Testis (tissue), 5 donors: Measurements from ENCODE around the gene PPARG. TPM values are rescaled to one million over a fixed set of nuclear protein-coding genes. Genes with fewer than 3 reads are reported as not detected.

ENCODE experiments used
- DNase-seq: peaks from one replicate; pipeline ENCODE4 v3.0.0-alpha.2; 2019
- H3K27ac ChIP-seq, 2 donors: fragments of 200-600 bp; sonication (generic); one replicate each; pipeline ENCODE4 v1.5.1; 2019
- H3K27me3 ChIP-seq: fragments of 200-600 bp; sonication (generic); one replicate; pipeline ENCODE4 v1.5.1; 2019
- H3K36me3 ChIP-seq: fragments of 200-600 bp; sonication (generic); one replicate; pipeline ENCODE4 v1.5.1; 2017; ENCODE audit warnings: low read depth; ENCODE audit errors: missing control alignments
- H3K4me1 ChIP-seq: fragments of 200-600 bp; sonication (generic); one replicate; pipeline ENCODE4 v1.5.1; 2019
- H3K4me3 ChIP-seq, 2 donors: fragments of 200-600 bp; sonication (generic); one replicate each; pipeline ENCODE4 v1.5.1; 2017 to 2019
- H3K9me3 ChIP-seq: fragments of 200-600 bp; sonication (generic); one replicate; pipeline ENCODE4 v1.5.1; 2017
- POLR2A ChIP-seq: fragments of 450-650 bp; IDR thresholded peaks from one replicate; pipeline ENCODE4 v1.6.1; 2017; ENCODE audit warnings: antibody characterized with exemption, mild to moderate bottlenecking, moderate library complexity
- WGBS, 2 donors: methylation state at CpG; one replicate each; pipeline ENCODE4 v1.1.5; 2018; 5-methylcytosine and 5-hydroxymethylcytosine counted together
- intact Hi-C: fragments of 100-400 bp; cut with DNase I; formaldehyde crosslinking; loops from one replicate; pipeline ENCODE4 v1.15.1; 2023; ENCODE audit warnings: low total_unique reads
- long read RNA-seq, 2 donors: transcript quantifications; one replicate each; lab custom pipeline, GENCODE V29; 2026
- polyA plus RNA-seq: library from polyadenylated mRNA; stranded (reverse); fragments of 350-450 nt; fragmentation: Illumina TruSeq; extraction: RNeasy Lipid Tissue Mini Kit (QIAGEN cat#74804); gene quantifications from one replicate; pipeline ENCODE4 v1.2.3, GENCODE V29; 2014; ENCODE audit warnings: low read depth, low replicate concordance; ENCODE audit not compliant: insufficient read depth
- total RNA-seq, 2 donors: library from RNA; depleted of rRNA; stranded (reverse); fragments of >200 nt; gene quantifications; one replicate each; pipeline ENCODE4 v1.2.3, GENCODE V29; 2016
- TF ChIP-seq, protein P1 (sequence below), 3 experiments: fragments of 450-650 bp in 2 of 3; fragments of 200-600 bp in 1 of 3; sonication (generic) in 1 of 3; IDR thresholded peaks; one replicate each; pipeline ENCODE4 v1.5.1; 2016 to 2019; ENCODE audit warnings: antibody characterized with exemption in 3 of 3, mild to moderate bottlenecking in 2 of 3, moderate library complexity in 1 of 3

The PPARG gene
- total RNA-seq (10 to 100 TPM; 17.6 to 18.7 TPM), polyA plus RNA-seq (12.1 TPM)
- long read RNA-seq, donor 1, partial matches to known transcripts = 0 of 1 reads
- long read RNA-seq, donor 1, other reads (novel, unspliced or antisense) = 0 of 1 reads
- long read RNA-seq, donor 2, partial matches to known transcripts = 0 of 2 reads
- long read RNA-seq, donor 2, other reads (novel, unspliced or antisense) = 0 of 2 reads

DNA sequence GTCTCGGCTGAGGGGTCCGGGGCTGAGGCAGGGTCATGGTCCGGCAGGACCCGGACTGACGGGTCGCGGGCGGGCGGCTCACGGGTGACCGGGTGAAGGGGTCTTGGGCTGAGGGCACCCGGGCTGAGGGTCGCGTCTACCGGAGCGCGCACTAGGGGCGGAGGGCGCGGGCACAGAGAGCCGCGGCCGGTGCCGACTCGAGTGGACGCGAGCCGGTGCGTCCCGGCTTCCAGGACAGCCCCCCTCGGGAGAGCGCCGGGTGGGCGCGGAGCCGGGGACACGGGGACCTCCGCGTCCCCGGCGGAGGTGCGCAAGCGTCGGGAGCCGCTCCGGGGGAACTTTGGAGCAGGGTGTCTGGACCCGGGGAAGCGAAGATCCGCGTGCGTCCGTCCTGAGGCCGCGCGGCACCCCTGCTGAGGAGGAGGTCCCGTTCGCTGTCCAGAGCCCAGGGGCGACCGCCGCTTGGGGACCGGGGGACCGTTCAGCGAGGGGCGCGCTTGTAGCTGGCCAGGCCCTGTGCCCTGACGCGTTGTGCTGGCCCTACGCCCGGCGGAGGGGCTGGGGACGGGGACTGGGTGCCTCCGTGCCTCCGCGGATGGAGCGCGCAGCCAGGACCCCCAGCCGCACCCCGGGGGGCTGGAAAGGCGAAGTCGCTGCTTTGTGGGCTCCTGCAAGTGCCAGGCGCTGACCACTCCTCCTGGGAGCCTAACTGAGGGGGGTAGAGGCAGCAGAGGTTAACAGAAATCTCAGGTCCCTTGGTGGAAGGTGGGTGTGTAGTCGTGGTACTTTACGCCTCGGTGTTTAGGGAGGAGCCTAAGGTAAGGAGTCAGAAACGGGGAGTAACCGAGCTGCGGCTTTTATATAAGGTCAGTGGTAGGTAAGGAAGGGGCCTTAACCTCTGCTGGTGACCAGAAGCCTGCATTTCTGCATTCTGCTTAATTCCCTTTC is at the start of gene PPARG:
Gene PPARG, plus strand, starts transcription at position 889 of the 948 bp plus-strand sequence. CDS start 90,642 bp downstream, outside the sequence.
- WGBS, 2 donors = 1 to 3% methylated on average over 15 to 70 of the region's 87 CpGs
- H3K4me1 ChIP-seq = no peaks in the 10 kb centered on the region
- H3K4me3 ChIP-seq = peak within 1 kb of the TSS; percentile 71 to 75
- H3K36me3 ChIP-seq = no peaks in the 10 kb centered on the region
- no peaks in the 10 kb centered on the region for H3K27me3 ChIP-seq
- peak within 1 kb of the TSS; percentile 69 to 84 for H3K27ac ChIP-seq
- DNase-seq = peak; percentile 34
- intact Hi-C loops = no loop called here
- TF ChIP-seq POLR2A = no peak
- H3K9me3 ChIP-seq = no peaks in the 10 kb centered on the region

DNA sequence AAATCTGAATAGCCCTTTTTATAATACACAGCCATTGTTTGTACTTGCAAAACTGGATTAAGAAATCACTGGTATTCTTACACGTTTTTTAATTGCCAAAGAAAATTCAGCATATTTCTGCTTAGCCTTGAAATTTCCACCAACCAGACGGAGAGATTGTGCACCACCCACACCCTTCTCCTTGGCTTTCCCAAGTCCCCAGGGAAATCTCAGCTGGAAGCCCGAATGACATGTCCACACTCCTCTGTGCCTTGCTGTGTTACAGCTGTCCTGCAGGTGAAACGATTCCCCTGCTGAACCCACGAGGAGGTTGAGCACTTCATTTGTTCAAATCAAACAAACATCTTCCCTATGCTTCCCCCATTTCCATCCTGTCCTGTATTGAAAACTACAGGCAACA is 49.6 kb upstream of the PPARG start:
- intact Hi-C loops = no loop called here
- Histone ChIP-seq H3K27ac (no peak overlapping the region), H3K4me1 (no peaks in the 10 kb centered on the region), H3K4me3 (no peak overlapping the region), H3K27me3 (no peaks in the 10 kb centered on the region), H3K36me3 (no peaks in the 10 kb centered on the region), H3K9me3 (no peaks in the 10 kb centered on the region)
- DNase-seq = no peak
- no peak for TF ChIP-seq POLR2A
- TF ChIP-seq, protein P1, sequence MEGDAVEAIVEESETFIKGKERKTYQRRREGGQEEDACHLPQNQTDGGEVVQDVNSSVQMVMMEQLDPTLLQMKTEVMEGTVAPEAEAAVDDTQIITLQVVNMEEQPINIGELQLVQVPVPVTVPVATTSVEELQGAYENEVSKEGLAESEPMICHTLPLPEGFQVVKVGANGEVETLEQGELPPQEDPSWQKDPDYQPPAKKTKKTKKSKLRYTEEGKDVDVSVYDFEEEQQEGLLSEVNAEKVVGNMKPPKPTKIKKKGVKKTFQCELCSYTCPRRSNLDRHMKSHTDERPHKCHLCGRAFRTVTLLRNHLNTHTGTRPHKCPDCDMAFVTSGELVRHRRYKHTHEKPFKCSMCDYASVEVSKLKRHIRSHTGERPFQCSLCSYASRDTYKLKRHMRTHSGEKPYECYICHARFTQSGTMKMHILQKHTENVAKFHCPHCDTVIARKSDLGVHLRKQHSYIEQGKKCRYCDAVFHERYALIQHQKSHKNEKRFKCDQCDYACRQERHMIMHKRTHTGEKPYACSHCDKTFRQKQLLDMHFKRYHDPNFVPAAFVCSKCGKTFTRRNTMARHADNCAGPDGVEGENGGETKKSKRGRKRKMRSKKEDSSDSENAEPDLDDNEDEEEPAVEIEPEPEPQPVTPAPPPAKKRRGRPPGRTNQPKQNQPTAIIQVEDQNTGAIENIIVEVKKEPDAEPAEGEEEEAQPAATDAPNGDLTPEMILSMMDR (IDR thresholded peaks at IDR 0.05) = no peak
- WGBS, 2 donors = 37 to 44% methylated on average over 5 of the region's 5 CpGs

DNA sequence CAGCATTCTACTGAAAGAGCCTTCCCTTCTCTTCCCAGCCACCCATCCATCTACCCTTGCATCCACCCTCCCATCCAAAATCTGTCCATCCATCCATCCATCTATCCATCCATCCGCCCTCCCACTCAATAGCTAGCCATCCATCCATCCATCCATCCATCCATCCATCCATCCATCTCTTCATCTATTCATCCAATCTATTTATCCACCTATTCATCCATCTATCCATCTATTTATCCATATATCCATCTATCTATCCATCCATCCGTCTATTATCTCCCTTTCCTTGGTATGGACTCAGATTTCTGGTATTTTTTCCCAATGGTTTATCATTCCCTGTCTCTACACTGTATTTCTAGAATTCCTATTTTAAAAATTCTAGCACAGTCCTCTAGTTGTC is 46.1 kb upstream of the PPARG start:
- WGBS, 2 donors = 93 to 96% methylated on average over 2 of the region's 2 CpGs
- H3K27me3 ChIP-seq = no peaks in the 10 kb centered on the region
- H3K27ac ChIP-seq = no peak overlapping the region
- H3K36me3 ChIP-seq = no peaks in the 10 kb centered on the region
- no peak for DNase-seq
- no peak overlapping the region for H3K4me3 ChIP-seq
- H3K9me3 ChIP-seq = no peaks in the 10 kb centered on the region
- no peak for TF ChIP-seq POLR2A
- TF ChIP-seq, protein P1 (IDR thresholded peaks at IDR 0.05) = no peak
- H3K4me1 ChIP-seq = no peaks in the 10 kb centered on the region
- intact Hi-C loops = no loop called here

DNA sequence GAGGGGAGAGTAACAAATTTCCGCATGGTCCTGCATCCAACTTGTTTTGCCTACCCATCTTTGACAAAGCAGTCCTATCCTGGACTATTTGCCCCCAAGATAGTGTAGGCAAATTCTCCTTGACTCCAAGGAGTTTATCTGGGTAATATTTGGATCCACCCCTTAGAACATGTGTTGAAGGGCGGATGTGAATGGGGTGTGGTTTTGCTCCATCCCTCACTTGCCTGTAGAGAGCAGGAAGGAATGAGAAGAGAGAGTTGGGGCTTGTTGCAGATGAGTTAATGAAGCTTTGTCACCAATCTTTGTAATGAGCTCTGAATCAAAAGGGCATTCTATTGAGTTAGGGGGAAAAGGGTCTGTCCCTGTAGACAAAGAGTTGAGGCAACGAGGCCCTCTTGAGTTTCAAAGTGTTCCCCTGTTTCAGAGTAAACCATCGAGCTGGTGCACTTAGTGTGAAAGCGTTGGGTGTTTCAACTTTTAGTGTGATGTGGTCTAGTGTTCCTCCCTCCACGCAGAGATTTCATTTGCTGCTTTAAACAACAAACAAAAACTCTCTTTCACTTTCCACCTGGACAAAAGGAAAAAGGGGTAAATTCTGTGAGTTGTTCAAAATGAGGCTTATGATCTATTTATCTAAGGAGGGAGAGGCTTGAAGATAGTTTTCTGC is 42.2 kb upstream of the PPARG start:
- no peak overlapping the region for H3K4me3 ChIP-seq
- no peaks in the 10 kb centered on the region for H3K9me3 ChIP-seq
- no peak for TF ChIP-seq POLR2A
- TF ChIP-seq, protein P1 (IDR thresholded peaks at IDR 0.05) = no peak
- H3K27me3 ChIP-seq = no peaks in the 10 kb centered on the region
- H3K36me3 ChIP-seq = no peaks in the 10 kb centered on the region
- intact Hi-C loops = no loop called here
- H3K27ac ChIP-seq = no peak overlapping the region
- no peak for DNase-seq
- no peaks in the 10 kb centered on the region for H3K4me1 ChIP-seq
- WGBS, 2 donors = 80 to 85% methylated on average over 6 of the region's 6 CpGs

DNA sequence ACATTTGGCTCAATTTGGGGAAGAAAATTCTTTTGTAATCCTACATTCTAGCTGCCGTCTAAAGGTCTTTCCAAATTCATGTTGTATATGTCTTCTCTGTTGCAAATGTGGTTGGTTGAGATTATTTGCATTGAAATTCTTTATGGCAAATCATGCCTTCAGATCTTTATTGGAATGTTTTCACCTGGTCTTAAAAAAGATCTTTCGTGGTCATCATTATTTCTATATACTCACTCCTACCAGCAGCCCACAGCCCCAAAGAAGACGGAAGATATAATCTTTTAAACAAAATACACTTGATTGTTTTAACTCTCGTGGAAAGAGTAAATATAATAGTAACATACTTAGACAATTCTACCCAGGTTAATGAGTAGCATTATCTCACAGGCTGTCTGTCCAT is 41.5 kb upstream of the PPARG start:
- intact Hi-C loops = no loop called here
- H3K4me3 ChIP-seq = no peak overlapping the region
- H3K27ac ChIP-seq = no peak overlapping the region
- WGBS, 2 donors = 91 to 94% methylated on average over 4 of the region's 4 CpGs
- H3K4me1 ChIP-seq = no peaks in the 10 kb centered on the region
- no peaks in the 10 kb centered on the region for H3K27me3 ChIP-seq
- no peak for DNase-seq
- H3K36me3 ChIP-seq = no peaks in the 10 kb centered on the region
- TF ChIP-seq, protein P1 (IDR thresholded peaks at IDR 0.05) = no peak
- TF ChIP-seq POLR2A = no peak
- no peaks in the 10 kb centered on the region for H3K9me3 ChIP-seq
